NOMO-1 treated with dmso at 0.1 percent for 144 hours (cell line): ENCODE data around the gene SLAMF1.
"Not testable (repeated sequence)": the region's sequence is repeated elsewhere in the genome, so short reads cannot be mapped to it uniquely, and the experiment has no call there.

Source experiments
- DNase-seq: peaks from one replicate; lab custom pipeline; 2025; ENCODE audit not compliant: unreplicated experiment; lab: John Stamatoyannopoulos, UW

The SLAMF1 gene

DNA sequence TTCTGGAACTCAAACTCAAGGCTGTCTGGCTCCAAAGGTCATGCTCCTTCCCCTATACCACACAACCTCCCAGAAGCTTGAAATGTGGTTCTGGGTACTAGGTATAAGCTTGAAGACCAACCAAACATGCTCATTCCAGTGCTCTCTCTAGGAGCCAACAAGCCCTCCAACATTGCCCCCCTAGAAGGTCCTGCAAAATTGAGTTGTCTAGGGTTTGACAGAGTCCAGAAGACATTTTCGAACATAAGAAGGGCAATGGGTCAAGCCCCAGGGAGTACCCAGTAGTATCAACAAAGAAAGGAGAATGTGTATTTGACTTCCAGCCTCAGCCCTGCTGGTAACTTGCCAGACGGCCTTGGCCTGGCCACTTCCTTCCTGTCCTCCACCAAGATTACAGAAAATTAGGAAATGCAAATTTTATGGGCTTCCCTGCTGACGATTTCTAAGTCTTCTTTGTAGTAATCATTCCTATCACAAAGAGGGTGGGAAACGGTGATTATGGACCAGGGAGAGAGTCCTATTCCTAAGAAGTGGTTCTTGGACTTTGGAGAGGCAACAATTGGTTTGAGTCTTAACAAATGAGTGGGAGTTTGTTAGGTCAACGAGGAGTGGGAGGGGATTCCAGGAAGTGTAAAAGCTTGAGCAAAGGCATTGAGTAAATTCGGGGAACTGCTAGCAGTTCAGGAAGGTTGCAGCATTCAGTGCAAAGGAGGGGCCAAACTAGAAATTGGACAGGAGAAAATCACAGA is 18.7 kb upstream of the SLAMF1 start:
- peak; percentile 71 for DNase-seq

DNA sequence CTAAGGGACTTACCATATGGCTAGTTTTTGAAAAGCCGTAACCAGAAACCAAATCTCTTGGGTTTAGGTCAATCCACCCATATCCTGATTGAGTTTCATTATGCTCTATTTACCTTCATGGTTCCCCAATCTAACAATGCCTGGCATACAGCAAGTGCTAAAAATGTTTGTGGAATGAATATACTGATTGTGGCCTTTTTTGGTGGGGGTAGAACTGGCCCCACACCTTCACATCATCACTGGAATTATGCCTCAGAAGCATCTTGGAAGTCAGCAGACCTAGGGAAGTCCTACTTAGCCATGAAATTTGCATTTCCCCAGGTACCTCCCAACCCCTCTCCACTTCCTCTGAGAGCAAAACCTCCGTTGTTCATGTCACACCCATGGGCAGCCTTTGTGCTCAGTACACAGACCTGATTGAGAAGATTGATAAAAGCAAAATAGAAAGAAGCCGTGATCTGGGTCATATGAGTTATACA is 17.8 kb upstream of the SLAMF1 start:
- DNase-seq: no peak

DNA sequence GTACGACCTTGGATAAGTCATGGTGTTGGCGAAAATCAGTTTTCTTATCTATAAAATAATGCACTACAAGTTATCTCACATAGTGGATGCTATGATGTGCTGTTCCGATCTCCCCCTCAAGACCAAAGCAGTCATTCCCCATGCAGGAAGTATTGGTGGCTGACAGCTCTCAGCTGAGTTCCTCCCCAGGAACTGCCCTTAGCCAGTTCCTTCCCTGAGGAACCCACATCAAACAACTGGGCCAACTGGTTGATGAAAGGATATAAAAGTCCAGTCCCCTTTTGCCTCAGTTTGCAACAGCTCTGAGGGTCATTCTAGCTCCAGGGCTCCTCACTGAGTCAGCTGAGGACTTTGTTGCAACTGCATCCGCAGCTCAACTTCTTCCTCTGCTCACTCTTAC is 16.1 kb upstream of the SLAMF1 start:
- DNase-seq: no peak

GRCh38 chr1:160659566-160659965 is 12.7 kb upstream of the SLAMF1 start:
- DNase-seq: no peak

DNA sequence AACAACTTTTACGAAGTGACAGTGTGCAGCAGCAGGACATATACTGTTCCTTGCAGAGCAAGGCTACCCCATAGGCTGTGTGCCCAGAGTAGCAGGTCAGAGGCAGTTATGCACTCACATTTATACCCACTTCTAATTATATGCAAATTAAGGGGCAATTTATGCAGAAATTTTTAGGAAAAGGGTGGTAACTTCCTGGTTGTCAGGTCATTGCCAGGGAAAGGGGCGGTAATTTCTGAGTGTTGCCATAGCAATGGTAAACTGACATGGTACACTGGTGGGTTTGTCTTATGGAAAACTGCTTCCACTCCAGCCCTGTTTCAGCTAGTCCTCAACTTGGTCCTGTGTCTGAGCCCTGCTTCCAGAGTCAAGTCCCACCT is 12.0 kb upstream of the SLAMF1 start:
- DNase-seq: no peak

DNA sequence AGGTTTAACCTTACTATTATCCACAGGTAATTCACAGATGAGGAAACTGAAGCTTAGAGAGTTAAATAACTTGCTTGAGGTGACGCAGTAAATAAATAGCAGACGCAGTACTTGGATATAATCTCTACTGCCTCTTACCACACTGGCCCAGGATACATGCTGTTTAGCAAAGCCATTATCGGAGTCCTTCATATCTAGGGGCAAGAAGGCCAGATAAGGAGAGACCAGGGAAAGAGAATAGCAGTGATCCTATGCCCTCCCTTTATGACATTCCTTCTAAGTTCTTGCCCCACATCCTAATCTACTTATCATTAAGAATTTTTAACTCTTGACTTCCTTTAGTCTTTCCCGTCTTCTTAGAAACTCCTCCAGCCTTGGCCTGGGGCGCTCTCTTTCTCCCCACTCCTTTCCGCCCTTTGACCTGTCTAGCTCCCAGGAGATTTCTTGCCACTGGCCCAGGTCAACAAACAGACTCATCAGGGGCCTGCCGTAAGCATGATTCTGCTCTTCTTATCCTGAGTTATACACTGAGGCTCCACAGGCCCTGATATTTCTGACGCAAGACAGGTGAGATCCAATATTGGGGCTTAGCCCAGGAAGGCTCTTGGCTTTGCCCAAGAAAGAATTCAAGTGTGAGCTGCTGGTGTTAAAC is 11.4 kb upstream of the SLAMF1 start:
- DNase-seq: no peak

DNA sequence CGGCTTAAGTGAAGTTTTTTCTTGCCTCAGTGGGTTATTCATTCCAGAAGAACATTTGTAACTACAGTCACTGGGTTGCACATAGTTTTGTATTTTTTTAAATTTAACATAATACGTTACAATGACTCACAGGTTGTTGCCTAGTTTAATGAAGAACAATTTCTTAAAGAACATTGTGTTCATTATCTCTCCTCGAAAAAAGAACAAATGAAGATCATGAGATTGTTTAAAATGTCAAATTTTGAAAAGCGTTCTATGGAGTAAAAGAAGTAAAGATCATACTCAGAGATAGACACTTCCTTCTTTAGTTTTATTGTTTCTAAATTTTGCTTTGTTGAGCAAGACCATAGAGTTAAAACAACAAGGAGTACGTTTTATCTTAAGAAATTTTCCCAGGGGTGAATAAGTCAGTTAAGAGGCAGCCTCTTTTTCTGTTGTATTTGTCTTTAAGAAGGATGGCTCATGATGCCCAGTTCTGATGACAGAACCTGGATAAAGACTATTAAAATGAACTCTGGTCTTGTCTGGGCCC is 10.5 kb upstream of the SLAMF1 start:
- DNase-seq: peak; percentile 28

DNA sequence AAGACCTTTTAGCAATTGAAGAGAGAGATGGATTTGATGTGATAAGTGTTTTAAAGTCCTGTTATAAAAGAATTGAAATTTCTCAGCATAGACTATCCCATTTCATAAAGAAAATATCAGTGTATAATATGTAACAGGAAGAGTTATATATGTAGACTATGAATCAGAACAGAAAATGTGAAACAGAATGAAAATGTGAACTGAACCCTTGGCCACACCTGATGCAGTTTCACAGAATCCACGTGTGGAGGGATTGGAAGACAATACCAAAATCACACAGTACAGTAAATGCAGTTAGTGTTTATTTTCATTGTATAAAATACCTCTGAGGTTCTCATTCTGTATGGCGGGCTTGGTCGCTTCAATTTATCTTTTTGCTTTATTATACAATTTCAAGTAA is 9.9 kb upstream of the SLAMF1 start:
- DNase-seq: no peak

DNA sequence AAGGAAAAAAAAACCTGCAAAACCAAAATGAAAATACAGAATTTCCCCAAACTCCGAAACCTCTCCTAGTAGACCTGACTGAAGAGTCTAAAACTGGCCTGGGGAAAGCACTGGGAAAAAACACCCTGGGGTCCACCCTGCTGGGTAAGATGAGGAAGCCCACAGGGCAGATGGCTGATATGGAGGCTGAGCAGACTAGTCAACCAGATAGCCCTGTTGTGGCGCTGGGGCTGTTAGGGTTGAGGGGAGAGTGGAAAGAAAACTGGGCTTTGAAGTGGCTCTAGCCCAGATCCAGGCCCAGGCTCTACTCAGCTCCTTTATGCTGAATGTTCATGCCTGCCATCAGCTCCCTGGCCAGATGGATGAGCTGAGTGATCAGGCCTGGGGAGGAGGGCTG is 6.8 kb upstream of the SLAMF1 start:
- no peak for DNase-seq

- no peak for DNase-seq
Measured at GRCh38 chr1:160652924-160653619, 6.2 kb upstream of the SLAMF1 start.

- not testable (repeated sequence) for DNase-seq
Measured at GRCh38 chr1:160652065-160652641, 5.3 kb upstream of the SLAMF1 start.

- DNase-seq: no peak
Measured at GRCh38 chr1:160651433-160652064, 4.7 kb upstream of the SLAMF1 start.

- no peak for DNase-seq
Measured at GRCh38 chr1:160647329-160647720, 481 bp upstream of the SLAMF1 start.

GRCh38 chr1:160646180-160646579 is 664 bp downstream of the SLAMF1 start:
- DNase-seq: no peak

DNA sequence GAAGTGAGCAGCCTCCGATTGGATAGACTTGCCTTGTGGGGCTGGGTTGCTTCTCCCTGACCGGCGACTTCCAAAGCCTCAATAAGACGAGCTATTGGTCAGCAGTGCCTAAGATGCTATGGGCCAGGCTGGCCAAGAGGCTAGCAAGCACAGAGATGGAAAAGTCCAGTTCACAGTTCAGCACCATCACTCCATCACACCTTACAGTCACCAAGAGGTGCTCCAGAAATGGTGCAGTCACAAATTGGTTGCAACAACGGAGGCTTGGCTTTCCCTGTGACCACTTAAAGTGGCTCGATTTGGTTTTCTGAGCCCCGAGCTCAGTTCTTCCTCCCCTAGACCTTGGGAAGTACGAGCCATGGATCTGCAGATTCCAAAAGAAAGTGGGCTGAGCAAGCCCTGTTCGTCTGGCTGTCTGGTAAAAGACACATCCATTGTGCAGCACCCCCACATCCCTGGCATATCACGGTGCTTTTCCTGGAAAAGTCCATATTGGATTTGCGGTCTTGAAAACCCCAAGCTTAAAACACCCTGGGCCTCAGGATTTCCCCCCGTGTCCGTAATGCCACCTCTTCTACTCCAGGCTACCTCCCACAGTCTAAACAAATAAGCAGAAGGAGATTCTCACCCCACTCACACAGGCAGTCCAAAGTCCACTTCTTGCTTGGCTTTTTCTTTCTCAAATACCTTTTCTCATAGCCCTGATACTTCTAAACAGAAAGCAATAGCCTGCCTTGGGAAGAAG is 1.3 kb downstream of the SLAMF1 start:
- DNase-seq: peak; percentile 17

DNA sequence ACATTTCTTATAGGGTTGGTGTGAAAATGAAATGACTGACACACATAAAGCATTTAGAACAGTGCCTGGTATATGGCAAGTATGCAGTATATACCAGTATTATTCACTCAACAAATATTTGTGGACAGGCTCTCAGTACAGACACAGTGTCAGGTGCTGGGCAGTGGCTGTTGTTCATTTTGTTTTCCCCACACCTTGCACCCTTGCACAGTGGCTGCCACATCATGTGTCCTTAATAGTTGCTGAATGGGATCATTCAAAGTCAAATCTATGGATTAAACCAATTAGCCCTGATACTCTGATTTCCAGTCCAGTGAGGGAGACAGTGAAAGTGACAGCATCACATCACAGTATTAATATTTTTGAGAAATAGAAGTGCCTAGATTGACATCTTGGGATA is 2.4 kb downstream of the SLAMF1 start:
- no peak for DNase-seq

GRCh38 chr1:160643138-160643537 is 3.7 kb downstream of the SLAMF1 start:
- DNase-seq: no peak

DNA sequence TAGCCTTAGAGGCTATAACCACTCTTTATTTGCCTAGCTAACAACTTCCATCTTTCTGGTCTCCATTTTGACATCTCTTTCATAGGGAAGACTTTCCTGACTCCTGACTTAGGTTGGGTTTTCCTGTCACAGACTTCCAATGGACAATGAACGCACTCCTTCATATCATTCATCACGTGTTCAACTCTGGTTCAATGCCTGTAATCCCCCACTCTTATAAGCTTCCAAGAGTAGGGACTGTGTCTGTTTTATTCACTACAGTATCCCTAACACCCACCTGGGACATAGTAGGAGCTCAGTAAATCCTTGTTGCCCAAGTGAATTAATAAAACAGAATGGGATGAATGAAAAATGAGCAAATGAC is 4.6 kb downstream of the SLAMF1 start:
- no peak for DNase-seq

- peak; percentile 8 for DNase-seq
Measured at GRCh38 chr1:160641323-160642280, 5.2 kb downstream of the SLAMF1 start.
